Measurements from ENCODE around the gene MRAS. TPM values are rescaled to one million over a fixed set of nuclear protein-coding genes. Genes with fewer than 3 reads are reported as not detected.

The MRAS gene
- total and polyA plus RNA-seq, 2 of the 4 experiments (the other 2 are of a cell fraction), result 59.3 to 60.6 TPM

GRCh38 chr3:138398791-138399575 is 50.6 kb downstream of the MRAS start:
- H2BK15ac ChIP-seq (ENCODE audit: low read depth, low read length), result no peak overlapping the region
- no peak overlapping the region for H3K56ac ChIP-seq (ENCODE audit: extremely low read depth, insufficient read depth, low read length)
- peaks cover 5 to 22% of the 10 kb centered on the region in 2 experiments; a peak in 2 of 4 replicates for H3K79me1 ChIP-seq (ENCODE audit: low read depth in 1 of 2, low read length in 2 of 2)
- no peak overlapping the region for H3K9ac ChIP-seq (ENCODE audit: low read depth, low read length)
- H3K36me3 ChIP-seq (ENCODE audit: control insufficient read depth, insufficient read depth, low read length), result peaks cover 27% of the 10 kb centered on the region
- no peaks in the 10 kb centered on the region for H3K27me3 ChIP-seq (ENCODE audit: control insufficient read depth, insufficient read depth, low read length)
- no peak overlapping the region for H2BK20ac ChIP-seq (ENCODE audit: low read depth, low read length)
- no peak overlapping the region for H3K27ac ChIP-seq (ENCODE audit: insufficient read depth, low read length)
- H2AK9ac ChIP-seq (replicated peaks; ENCODE audit: low read depth, low read length, poor library complexity), result no peak overlapping the region
- H2AK5ac ChIP-seq (ENCODE audit: low read depth, low read length), result no peak overlapping the region
- no peak for ATAC-seq (ENCODE audit: low read depth)
- TF ChIP-seq BHLHE40 (IDR thresholded peaks at IDR 0.05; ENCODE audit: low read depth, low read length) (no peak), RCOR1 (IDR thresholded peaks at IDR 0.05; ENCODE audit: insufficient replicate concordance, low read length) (no peak), USF2 (IDR thresholded peaks at IDR 0.05; ENCODE audit: low read depth, low read length) (no peak), POLR2A (IDR thresholded peaks at IDR 0.05; ENCODE audit: low read depth, low read length) (no peak), CTCF (conservative IDR thresholded peaks at IDR 0.05; ENCODE audit: low read depth, low read length) (no peak), CHD1 (IDR thresholded peaks at IDR 0.05; ENCODE audit: low read depth, low read length) (no peak), MAZ (IDR thresholded peaks at IDR 0.05; ENCODE audit: borderline replicate concordance, low read depth, low read length) (no peak)
- no peak overlapping the region for H4K91ac ChIP-seq (ENCODE audit: insufficient read depth, low read depth, low read length)
- H3K14ac ChIP-seq (replicated peaks; ENCODE audit: low read depth, low read length), result no peak overlapping the region
- POLR2A ChIA-PET (ENCODE audit: unreplicated experiment), result no interaction called here
- H3K23ac ChIP-seq (ENCODE audit: low read depth, low read length), result no peak overlapping the region
- dilution Hi-C loops (cut with HindIII; ENCODE audit: low sequenced_read_pairs, unreplicated experiment) (no loop called here), intact Hi-C loops (cut with micrococcal nuclease) (no loop called here), in situ Hi-C loops (cut with MboI; ENCODE audit: low sequenced_read_pairs) (no loop called here)
- H3K4me3 ChIP-seq (ENCODE audit: insufficient read depth, low read depth, low read length), result no peak overlapping the region
- CTCF ChIA-PET, result interaction anchor here (1.1 kb wide), 1 partner anchor 14 kb away, joined by 4 read pairs; no protein-coding TSS in a partner anchor
- H3K9me3 ChIP-seq (ENCODE audit: control insufficient read depth, insufficient read depth, low read length), result no peaks in the 10 kb centered on the region
- H3K4me2 ChIP-seq (ENCODE audit: low read depth, low read length), result no peak overlapping the region
- no peak overlapping the region for H2BK5ac ChIP-seq (ENCODE audit: low read depth, low read length, poor library complexity, severe bottlenecking)
- H2AFZ ChIP-seq (replicated peaks; ENCODE audit: low read length, poor library complexity), result no peak overlapping the region
- H2BK120ac ChIP-seq (ENCODE audit: low read depth, low read length), result no peak overlapping the region
- DNase-seq, result no peak
- WGBS, 2 experiments (ENCODE audit: extremely low coverage in 2 of 2, insufficient read length in 1 of 2), result 94% methylated on average over 3 of the region's 11 CpGs; no CpG with 5 or more reads in 1 of the 2 experiments
- no peak overlapping the region for H3K18ac ChIP-seq (ENCODE audit: low read depth, low read length)
- no peak overlapping the region for H3K4ac ChIP-seq (ENCODE audit: low read depth, low read length)
- no peak overlapping the region for H4K8ac ChIP-seq (ENCODE audit: low read depth in 2 of 2, low read length in 2 of 2)
- H4K20me1 ChIP-seq (ENCODE audit: insufficient read depth, low read length), result no peaks in the 10 kb centered on the region; the same call in 1 of the 2 replicates
- H3K4me1 ChIP-seq (ENCODE audit: control insufficient read depth, insufficient read depth, low read length), result no peaks in the 10 kb centered on the region
- no TSS peak for BruUV-seq (replicated peaks)
- no peak overlapping the region for H4K5ac ChIP-seq (ENCODE audit: low read depth, low read length)
- H3K9me1 ChIP-seq (ENCODE audit: insufficient read depth, low read length), result peaks cover under 1% of the 10 kb centered on the region
